GM12878 (cell line): ENCODE measurements around the gene CPSF4L. TPM values are rescaled to one million over a fixed set of nuclear protein-coding genes. Genes with fewer than 3 reads are reported as not detected.

ENCODE experiments used
- ATAC-seq: fragments of 200-7000 bp; cut with Tn5 transposase; 3 replicates; pipeline ENCODE4 v1.9.1; 2020; ENCODE audit warnings: mild to moderate bottlenecking, moderate library complexity
- BruUV-seq: library from RNA; stranded (reverse); fragments of 400-500 nt; replicated peaks from 2 replicates; lab custom pipeline; 2021; lab: Mats Ljungman, UMichigan
- CTCF ChIA-PET: fragments of 300-600 bp; sonication (Branson Sonifier 250); formaldehyde crosslinking; extraction: SDS; loops from one replicate; lab custom pipeline; 2021; ENCODE audit warnings: inconsistent platforms; lab: Yijun Ruan, JAX
- POLR2A ChIA-PET: fragments of 350-600 bp; formaldehyde crosslinking; extraction: SDS; loops from one replicate; lab custom pipeline; 2021; ENCODE audit warnings: inconsistent platforms; lab: Charles Lee
- RAD21 ChIA-PET: fragments of 300-600 bp; sonication (Branson Sonifier 250); formaldehyde crosslinking; loops from one replicate; lab custom pipeline; 2023; ENCODE audit warnings: antibody characterized with exemption; ENCODE audit not compliant: unreplicated experiment; lab: Charles Lee
- SMC1A ChIA-PET: fragments of 300-600 bp; sonication (Branson Sonifier 250); formaldehyde crosslinking; loops from one replicate; lab custom pipeline; 2023; ENCODE audit not compliant: unreplicated experiment, uncharacterized antibody; lab: Charles Lee
- DNase-seq: peaks from one replicate; pipeline ENCODE4 v3.0.0-alpha.2; 2011; ENCODE audit warnings: low read depth, low spot score
- FAIRE-seq: peaks from 3 replicates; lab custom pipeline; 2011; peaks lifted over from hg19 to GRCh38; lab: Jason Lieb, UNC
- H2AFZ ChIP-seq: 2 replicates; pipeline ENCODE4 v1.6.0; 2011; ENCODE audit warnings: low read depth, low read length, control low read depth; ENCODE audit not compliant: control insufficient read depth
- H3K27ac ChIP-seq: 2 replicates; pipeline ENCODE4 v1.5.1; 2011; ENCODE audit warnings: control low read depth; ENCODE audit not compliant: control insufficient read depth, insufficient read depth
- H3K27me3 ChIP-seq, 2 experiments: replicated peaks in 1 of 2; 2 replicates each; pipeline versions ENCODE4 v1.6.0 to v1.6.1; 2011; ENCODE audit warnings: low read length in 1 of 2; ENCODE audit not compliant: control insufficient read depth in 2 of 2, insufficient read depth in 2 of 2
- H3K36me3 ChIP-seq, 2 experiments: 2 replicates each; pipeline ENCODE4 v1.5.1; 2011; ENCODE audit warnings: low read length in 1 of 2; ENCODE audit not compliant: control insufficient read depth in 2 of 2, insufficient read depth in 2 of 2
- H3K4me1 ChIP-seq: 2 replicates; pipeline ENCODE4 v1.6.1; 2011; ENCODE audit warnings: mild to moderate bottlenecking, low read length, moderate library complexity, mixed read lengths; ENCODE audit not compliant: control insufficient read depth, insufficient read depth
- H3K4me2 ChIP-seq: 2 replicates; pipeline ENCODE4 v1.6.0; 2011; ENCODE audit warnings: control low read depth; ENCODE audit not compliant: control insufficient read depth, insufficient read depth
- H3K4me3 ChIP-seq: fragments of 200-600 bp; sonication (generic); 2 replicates; pipeline ENCODE4 v1.5.1; 2016
- H3K79me2 ChIP-seq: 2 replicates; pipeline ENCODE4 v1.6.0; 2011; ENCODE audit warnings: low read length; ENCODE audit not compliant: control insufficient read depth, insufficient read depth
- H3K9ac ChIP-seq: 2 replicates; pipeline ENCODE4 v1.8.0; 2011; ENCODE audit warnings: low read length, control low read depth, mixed read lengths; ENCODE audit not compliant: control insufficient read depth, insufficient read depth
- H3K9me3 ChIP-seq: replicated peaks from 3 replicates; pipeline ENCODE4 v1.5.1; 2011; ENCODE audit warnings: mild to moderate bottlenecking, low read length; ENCODE audit not compliant: control insufficient read depth, insufficient read depth
- H4K20me1 ChIP-seq: 2 replicates; pipeline ENCODE4 v1.6.0; 2011; ENCODE audit not compliant: control insufficient read depth, insufficient read depth
- EP300 ChIP-seq, 2 experiments: fragments of 150-350 bp in 1 of 2; IDR thresholded peaks; 2 replicates each; pipeline ENCODE4 v1.6.1; 2011 to 2012; ENCODE audit warnings: low read depth in 2 of 2, low read length in 2 of 2, borderline replicate concordance in 1 of 2, improper control_type of control experiment in 1 of 2, inconsistent platforms in 1 of 2; ENCODE audit not compliant: control insufficient read depth in 1 of 2
- HDAC6 ChIP-seq: fragments of 200-600 bp; sonication (generic); IDR thresholded peaks from one replicate; pipeline ENCODE4 v1.8.0; 2017; ENCODE audit warnings: antibody characterized with exemption; ENCODE audit not compliant: unreplicated experiment
- NRF1 ChIP-seq: conservative IDR thresholded peaks from 2 replicates; pipeline ENCODE4 v1.6.1; 2011; ENCODE audit warnings: mild to moderate bottlenecking, low read depth, low read length, improper control_type of control experiment
- PAX8 ChIP-seq: fragments of 450-650 bp; IDR thresholded peaks from 2 replicates; pipeline ENCODE4 v1.6.1; 2017; ENCODE audit warnings: mild to moderate bottlenecking, moderate library complexity
- WRNIP1 ChIP-seq: IDR thresholded peaks from 2 replicates; pipeline ENCODE4 v1.6.1; 2011; ENCODE audit warnings: low read depth, low read length, improper control_type of control experiment, borderline replicate concordance
- ZZZ3 ChIP-seq: IDR thresholded peaks from 2 replicates; pipeline ENCODE4 v1.6.1; 2011; ENCODE audit warnings: low read depth; ENCODE audit not compliant: control insufficient read depth, insufficient read length
- WGBS: methylation state at CpG from one replicate; pipeline ENCODE4 v1.1.6; 2016; ENCODE audit warnings: low lambda C conversion rate; ENCODE audit not compliant: insufficient replicate concordance, insufficient coverage; ENCODE audit errors: missing lambda C conversion rate; 5-methylcytosine and 5-hydroxymethylcytosine counted together
- in situ Hi-C: fragments of 300-500 bp; cut with MboI; formaldehyde crosslinking; loops from 9 replicates; pipeline ENCODE4 v1.14.3; 2018; ENCODE audit warnings: mixed read lengths
- intact Hi-C: fragments of 100-400 bp; cut with micrococcal nuclease; formaldehyde crosslinking; loops from one replicate; pipeline ENCODE4 v1.14.2; 2022; ENCODE audit not compliant: unreplicated experiment
- polyA plus RNA-seq, 11 experiments: library from polyadenylated mRNA; depleted of rRNA in 4 of 11; unstranded in 6 of 11; stranded (reverse) in 5 of 11; fragments of >200 nt; fragmentation: Nextera tagmentation in 4 of 11; fragmentation: Illumina TruSeq in 1 of 11; extraction: Ambion mirVana in 4 of 11; extraction: Trizol in 1 of 11; gene quantifications; 1 replicate in 1 of 11; 2 replicates in 10 of 11; pipeline versions ENCODE4 v1.2.1 to v1.2.3, GENCODE V29; 2011 to 2016; ENCODE audit warnings: inconsistent platforms in 2 of 11, missing spikeins in 2 of 11, low read depth in 1 of 11
- total RNA-seq, 4 experiments: library from RNA; depleted of rRNA in 3 of 4; stranded (reverse); fragments of >200 nt in 3 of 4; fragmentation: Illumina TruSeq in 1 of 4; extraction: Trizol in 1 of 4; gene quantifications; 2 replicates each; pipeline versions ENCODE4 v1.2.1 to v1.2.3, GENCODE V29; 2013 to 2021

CPSF4L gene
- total and polyA plus RNA-seq, 10 of the 15 experiments (the other 5 are each of a cell fraction or from before 2014, with no cell fraction given), result not detected

- H3K9me3 ChIP-seq, result no peaks in the 10 kb centered on the region
- no peaks in the 10 kb centered on the region for H3K27me3 ChIP-seq
- no peak overlapping the region for H3K9ac ChIP-seq
- no peak overlapping the region for H3K4me2 ChIP-seq
- H3K4me1 ChIP-seq, result peaks cover 5% of the 10 kb centered on the region; the same call in 1 of the 2 replicates
- peaks cover 5% of the 10 kb centered on the region for H3K79me2 ChIP-seq
- no peak for FAIRE-seq
- ChIA-PET SMC1A (interaction anchor here (1.1 to 1.8 kb wide), 3 partner anchors 9 to 124 kb away, joined by 3 to 5 read pairs (median 3); no protein-coding TSS in a partner anchor), CTCF (interaction anchor here (0.7 to 1.8 kb wide), 4 partner anchors 15 to 514 kb away, joined by 3 to 6 read pairs (median 4); no protein-coding TSS in a partner anchor), RAD21 (interaction anchor here (0.9 kb wide), 1 partner anchor 681 kb away, joined by 3 read pairs; no protein-coding TSS in a partner anchor), POLR2A (no interaction called here)
- no peaks in the 10 kb centered on the region for H4K20me1 ChIP-seq
- no peak overlapping the region for H2AFZ ChIP-seq
- intact Hi-C loops (no loop called here), in situ Hi-C loops (no loop called here)
- H3K4me3 ChIP-seq, result no peak overlapping the region
- peaks cover 3 to 24% of the 10 kb centered on the region in 2 experiments; a peak in 3 of 4 replicates for H3K36me3 ChIP-seq
- TF ChIP-seq WRNIP1 (no peak), NRF1 (no peak), PAX8 (no peak), HDAC6 (no peak), EP300 (IDR thresholded peaks at IDR 0.05; ENCODE audit: borderline replicate concordance in 1 of 2, control insufficient read depth in 1 of 2, low read depth in 2 of 2, low read length in 2 of 2) (no peak), ZZZ3 (no peak)
- H3K27ac ChIP-seq, result no peak overlapping the region
- no peak for ATAC-seq
- 72% methylated on average over 2 of the region's 2 CpGs for WGBS
- no peak for DNase-seq
- BruUV-seq, result no TSS peak
Observed at GRCh38 chr17:73240561-73240960, 21.1 kb downstream of the CPSF4L start.
